Activated CD8-positive, alpha-beta T cell treated with anti-CD3 and anti-CD28 coated beads for 36 hours (primary cell): ENCODE measurements around the gene WBP2. TPM values are rescaled to one million over a fixed set of nuclear protein-coding genes. Genes with fewer than 3 reads are reported as not detected.

Source experiments
- ATAC-seq: fragments of 200-7000 bp; cut with Tn5 transposase; one replicate; pipeline ENCODE4 v1.10.0; 2021; ENCODE audit warnings: mild to moderate bottlenecking, moderate library complexity
- CTCF ChIA-PET: fragments of 350-600 bp; sonication (Branson Sonifier 250); formaldehyde crosslinking; loops from one replicate; lab custom pipeline; 2021; ENCODE audit warnings: antibody characterized with exemption; lab: Charles Lee
- POLR2A ChIA-PET: fragments of 350-600 bp; sonication (Branson Sonifier 250); formaldehyde crosslinking; loops from one replicate; lab custom pipeline; 2021; ENCODE audit warnings: antibody characterized with exemption; lab: Charles Lee
- DNase-seq: peaks from one replicate; pipeline ENCODE4 v3.0.0-alpha.2; 2020
- H3K27ac Mint-ChIP-seq: one replicate; pipeline ENCODE4 v1.8.0; 2021; ENCODE audit warnings: mild to moderate bottlenecking, mixed read lengths
- H3K27me3 Mint-ChIP-seq: one replicate; pipeline ENCODE4 v1.8.0; 2021; ENCODE audit warnings: mixed read lengths
- H3K36me3 Mint-ChIP-seq: one replicate; pipeline ENCODE4 v1.8.0; 2021; ENCODE audit warnings: low read depth, mixed read lengths
- H3K4me1 Mint-ChIP-seq: one replicate; pipeline ENCODE4 v1.8.0; 2021; ENCODE audit warnings: low read depth, mixed read lengths
- H3K4me3 Mint-ChIP-seq: one replicate; pipeline ENCODE4 v1.8.0; 2021; ENCODE audit warnings: mild to moderate bottlenecking, moderate library complexity, mixed read lengths
- H3K9me3 Mint-ChIP-seq: one replicate; pipeline ENCODE4 v1.8.0; 2021; ENCODE audit warnings: mixed read lengths
- CTCF ChIP-seq: fragments of 200-600 bp; IDR thresholded peaks from one replicate; pipeline ENCODE4 v1.8.0; 2022; ENCODE audit warnings: antibody characterized with exemption, mild to moderate bottlenecking
- intact Hi-C: fragments of 100-400 bp; cut with micrococcal nuclease; formaldehyde crosslinking; loops from one replicate; pipeline ENCODE4 v1.10.0; 2022
- total RNA-seq, 2 experiments: library from RNA; stranded (reverse); gene quantifications; one replicate each; pipeline ENCODE4 v1.2.3, GENCODE V29; 2021

The WBP2 gene
- total RNA-seq, 2 experiments from 2014 or later = 54.4 to 58.5 TPM

GRCh38 chr17:75846692-75847613 lies 8.2 kb downstream of the WBP2 start:
- POLR2A ChIA-PET = interaction anchor here (0.5 to 4.2 kb wide), 8 partner anchors 8 to 64 kb away, joined by 3 to 39 read pairs (median 4); partner anchors contain the start of gene WBP2
- no peaks in the 10 kb centered on the region for H3K27me3 Mint-ChIP-seq
- ATAC-seq (no peak), DNase-seq (no peak)
- no peak for TF ChIP-seq CTCF
- H3K27ac Mint-ChIP-seq = no peak overlapping the region
- intact Hi-C loops = no loop called here
- H3K36me3 Mint-ChIP-seq = peaks cover 19% of the 10 kb centered on the region
- no peak overlapping the region for H3K4me3 Mint-ChIP-seq
- CTCF ChIA-PET = interaction anchor here (0.6 to 8.5 kb wide), 15 partner anchors 8 to 155 kb away, joined by 3 to 105 read pairs (median 7); partner anchors contain the start of genes UNK and WBP2
- H3K9me3 Mint-ChIP-seq = no peaks in the 10 kb centered on the region
- peaks cover 26% of the 10 kb centered on the region for H3K4me1 Mint-ChIP-seq

GRCh38 chr17:75845933-75846691 lies 9.0 kb downstream of the WBP2 start:
- Mint-ChIP-seq H3K27me3 (no peaks in the 10 kb centered on the region), H3K4me3 (no peak overlapping the region), H3K36me3 (peaks cover 19% of the 10 kb centered on the region), H3K4me1 (peaks cover 26% of the 10 kb centered on the region), H3K27ac (peak overlapping the region; percentile 71), H3K9me3 (no peaks in the 10 kb centered on the region)
- ChIA-PET CTCF (interaction anchor here (0.9 to 8.5 kb wide), 10 partner anchors 9 to 156 kb away, joined by 3 to 105 read pairs (median 6); partner anchors contain the start of genes UNK and WBP2), POLR2A (interaction anchor here (0.5 to 4.2 kb wide), 10 partner anchors 9 to 70 kb away, joined by 3 to 39 read pairs (median 4); partner anchors contain the start of gene WBP2)
- intact Hi-C loops = no loop called here
- ATAC-seq = no peak
- no peak for TF ChIP-seq CTCF
- no peak for DNase-seq

GRCh38 chr17:75845058-75845711 lies 9.9 kb downstream of the WBP2 start:
- DNase-seq (peak; percentile 83), ATAC-seq (peak; percentile 72)
- Mint-ChIP-seq H3K4me3 (peak overlapping the region; percentile 96), H3K4me1 (peaks cover 30% of the 10 kb centered on the region), H3K27ac (peak overlapping the region; percentile 75), H3K36me3 (peaks cover 21% of the 10 kb centered on the region), H3K9me3 (no peaks in the 10 kb centered on the region), H3K27me3 (no peaks in the 10 kb centered on the region)
- intact Hi-C loops = no loop called here
- CTCF ChIA-PET = interaction anchor here (0.6 to 8.5 kb wide), 12 partner anchors 10 to 362 kb away, joined by 3 to 105 read pairs (median 4); partner anchors contain the start of genes UNK and WBP2
- POLR2A ChIA-PET = interaction anchor here (0.6 to 4.2 kb wide), 13 partner anchors 9 to 80 kb away, joined by 3 to 39 read pairs (median 4); partner anchors contain the start of genes GALK1, TRIM65 and WBP2
- TF ChIP-seq CTCF = peak; percentile 72

- peak overlapping the region; percentile 96 for H3K4me3 Mint-ChIP-seq
- H3K27ac Mint-ChIP-seq = peak overlapping the region; percentile 97
- H3K27me3 Mint-ChIP-seq = no peaks in the 10 kb centered on the region
- ATAC-seq (peak; percentile 22), DNase-seq (peak; percentile 60)
- ChIA-PET POLR2A (interaction anchor here (0.6 to 4.2 kb wide), 12 partner anchors 8 to 80 kb away, joined by 3 to 39 read pairs (median 4); partner anchors contain the start of genes GALK1, TRIM65 and WBP2), CTCF (interaction anchor here (0.6 to 8.5 kb wide), 9 partner anchors 11 to 363 kb away, joined by 3 to 105 read pairs (median 7); partner anchors contain the start of genes UNK and WBP2)
- H3K36me3 Mint-ChIP-seq = peaks cover 22% of the 10 kb centered on the region
- TF ChIP-seq CTCF = no peak
- intact Hi-C loops = no loop called here
- no peaks in the 10 kb centered on the region for H3K9me3 Mint-ChIP-seq
- peaks cover 31% of the 10 kb centered on the region for H3K4me1 Mint-ChIP-seq
Measured at GRCh38 chr17:75844530-75845057, 10.5 kb downstream of the WBP2 start.
